Upper lobe of left lung (tissue), 6 donors: ENCODE results near the gene GALK1. TPM values are rescaled to one million over a fixed set of nuclear protein-coding genes. Genes with fewer than 3 reads are reported as not detected.
A peak's percentile ranks its signal among the peaks of the same experiment; 100 is the strongest.

Source experiments
- ATAC-seq, 2 donors: fragments of 200-7000 bp; cut with Tn5 transposase; one replicate each; pipeline ENCODE4 v1.9.1; 2022; ENCODE audit warnings: mild to moderate bottlenecking in 2 of 2, moderate library complexity in 2 of 2; ENCODE audit not compliant: low FRiP score in 2 of 2
- DNase-seq, 2 donors: peaks; one replicate each; pipeline ENCODE4 v3.0.0-alpha.2; 2019 to 2020
- H3K27ac ChIP-seq, 4 donors: fragments of 200-600 bp; sonication (generic); one replicate each; pipeline ENCODE4 v1.5.1; 2016 to 2019
- H3K27me3 ChIP-seq, 4 donors: fragments of 200-600 bp; sonication (generic); one replicate each; pipeline ENCODE4 v1.5.1; 2017 to 2019
- H3K36me3 ChIP-seq, 4 donors: fragments of 200-600 bp; sonication (generic); one replicate each; pipeline ENCODE4 v1.5.1; 2016 to 2019
- H3K4me1 ChIP-seq, 4 donors: fragments of 200-600 bp; sonication (generic); one replicate each; pipeline ENCODE4 v1.5.1; 2018 to 2019
- H3K4me3 ChIP-seq, 4 donors: fragments of 200-600 bp; sonication (generic); one replicate each; pipeline ENCODE4 v1.5.1; 2017 to 2019; ENCODE audit warnings: mild to moderate bottlenecking in 2 of 4, moderate library complexity in 1 of 4
- H3K9me3 ChIP-seq, 4 donors: fragments of 200-600 bp; sonication (generic); one replicate each; pipeline ENCODE4 v1.5.1; 2018 to 2019
- EP300 ChIP-seq, 4 donors: sonication (generic); formaldehyde crosslinking; IDR thresholded peaks; one replicate each; pipeline ENCODE4 v1.5.1; 2017; ENCODE audit warnings: antibody characterized with exemption in 4 of 4, control low read depth in 2 of 4
- POLR2A ChIP-seq, 4 donors: fragments of 450-650 bp; IDR thresholded peaks; one replicate each; pipeline ENCODE4 v1.5.1; 2016 to 2017; ENCODE audit warnings: antibody characterized with exemption in 4 of 4, mild to moderate bottlenecking in 2 of 4
- POLR2AphosphoS5 ChIP-seq, 2 donors: sonication (generic); formaldehyde crosslinking; IDR thresholded peaks; one replicate each; pipeline ENCODE4 v1.5.1; 2017; ENCODE audit warnings: antibody characterized with exemption in 2 of 2
- WGBS, 2 donors: methylation state at CpG; one replicate each; pipeline ENCODE4 v1.1.5; 2017 to 2018; 5-methylcytosine and 5-hydroxymethylcytosine counted together
- total RNA-seq, 6 donors: library from RNA; depleted of rRNA in 4 of 6; stranded (reverse); fragments of >200 nt in 4 of 6; gene quantifications; one replicate each; pipeline versions ENCODE4 v1.1.0 to v1.2.1, GENCODE V29; 2016 to 2021
- TF ChIP-seq, protein P1 (sequence below), 6 experiments: fragments of 450-650 bp in 4 of 6; fragments of 200-600 bp in 2 of 6; sonication (generic) in 2 of 6; IDR thresholded peaks; one replicate each; pipeline ENCODE4 v1.5.1; 2016 to 2019; ENCODE audit warnings: antibody characterized with exemption in 6 of 6
- donor health status: DM: no; HTN: no; CAD: no; lungs with moderate emphysema.
- donor health status: DM: no; HTN: yes; CAD: no; lungs with severe emphysema.

The GALK1 gene
- total RNA-seq, 6 donors from 2014 or later: 18.9 to 65.7 (median 40.6) TPM

DNA sequence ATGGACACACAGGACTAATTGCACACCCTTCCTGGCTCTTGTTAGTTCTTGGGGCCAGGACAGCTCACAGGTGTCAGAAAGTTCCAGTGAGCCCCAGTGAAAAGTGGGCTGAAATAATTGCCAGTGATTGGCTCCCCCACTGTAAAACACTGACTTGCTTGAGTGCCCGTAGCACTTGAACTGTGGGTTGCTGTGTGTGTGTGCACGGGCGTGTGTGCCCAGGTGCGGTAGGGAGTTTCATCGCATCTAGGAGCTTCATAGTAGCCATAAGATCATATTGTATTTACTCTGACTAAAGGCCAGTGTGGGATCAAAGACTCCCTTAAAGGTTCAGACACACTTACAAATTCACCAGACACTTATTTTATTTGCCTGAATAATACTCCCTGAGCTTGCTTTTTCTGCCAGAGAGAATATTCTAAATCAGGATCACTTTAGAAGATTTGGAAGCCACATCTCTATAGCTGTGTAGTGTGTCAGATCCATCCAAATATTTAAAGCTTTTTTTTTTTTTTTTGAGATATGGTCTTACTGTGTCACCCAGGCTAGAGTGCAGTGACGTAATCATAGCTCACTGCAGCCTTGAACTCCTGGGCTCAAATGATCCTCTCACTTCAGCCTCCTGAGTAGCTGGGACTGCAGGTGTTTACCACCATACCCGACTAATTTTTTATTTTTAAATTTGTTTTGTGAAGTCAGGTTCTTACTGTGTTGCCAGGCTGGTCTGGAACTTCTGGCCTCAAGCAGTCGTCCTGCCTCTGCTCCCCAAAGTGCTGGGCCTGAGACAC is 31.0 kb upstream of the GALK1 start:
- H3K4me1 ChIP-seq: no peaks in the 10 kb centered on the region
- 80 to 94% methylated on average over 5 to 8 of the region's 8 CpGs for WGBS, 2 donors
- H3K4me3 ChIP-seq: no peak overlapping the region
- ATAC-seq (no peak), DNase-seq (no peak)
- no peaks in the 10 kb centered on the region for H3K9me3 ChIP-seq
- no peak overlapping the region for H3K27ac ChIP-seq
- TF ChIP-seq POLR2A (IDR thresholded peaks at IDR 0.05) (no peak), EP300 (IDR thresholded peaks at IDR 0.05) (no peak), POLR2AphosphoS5 (IDR thresholded peaks at IDR 0.05) (no peak)
- TF ChIP-seq, protein P1, sequence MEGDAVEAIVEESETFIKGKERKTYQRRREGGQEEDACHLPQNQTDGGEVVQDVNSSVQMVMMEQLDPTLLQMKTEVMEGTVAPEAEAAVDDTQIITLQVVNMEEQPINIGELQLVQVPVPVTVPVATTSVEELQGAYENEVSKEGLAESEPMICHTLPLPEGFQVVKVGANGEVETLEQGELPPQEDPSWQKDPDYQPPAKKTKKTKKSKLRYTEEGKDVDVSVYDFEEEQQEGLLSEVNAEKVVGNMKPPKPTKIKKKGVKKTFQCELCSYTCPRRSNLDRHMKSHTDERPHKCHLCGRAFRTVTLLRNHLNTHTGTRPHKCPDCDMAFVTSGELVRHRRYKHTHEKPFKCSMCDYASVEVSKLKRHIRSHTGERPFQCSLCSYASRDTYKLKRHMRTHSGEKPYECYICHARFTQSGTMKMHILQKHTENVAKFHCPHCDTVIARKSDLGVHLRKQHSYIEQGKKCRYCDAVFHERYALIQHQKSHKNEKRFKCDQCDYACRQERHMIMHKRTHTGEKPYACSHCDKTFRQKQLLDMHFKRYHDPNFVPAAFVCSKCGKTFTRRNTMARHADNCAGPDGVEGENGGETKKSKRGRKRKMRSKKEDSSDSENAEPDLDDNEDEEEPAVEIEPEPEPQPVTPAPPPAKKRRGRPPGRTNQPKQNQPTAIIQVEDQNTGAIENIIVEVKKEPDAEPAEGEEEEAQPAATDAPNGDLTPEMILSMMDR (IDR thresholded peaks at IDR 0.05): no peak
- no peaks in the 10 kb centered on the region for H3K27me3 ChIP-seq
- H3K36me3 ChIP-seq: peaks cover 7 to 40% (median 21%) of the 10 kb centered on the region in 4 donors

DNA sequence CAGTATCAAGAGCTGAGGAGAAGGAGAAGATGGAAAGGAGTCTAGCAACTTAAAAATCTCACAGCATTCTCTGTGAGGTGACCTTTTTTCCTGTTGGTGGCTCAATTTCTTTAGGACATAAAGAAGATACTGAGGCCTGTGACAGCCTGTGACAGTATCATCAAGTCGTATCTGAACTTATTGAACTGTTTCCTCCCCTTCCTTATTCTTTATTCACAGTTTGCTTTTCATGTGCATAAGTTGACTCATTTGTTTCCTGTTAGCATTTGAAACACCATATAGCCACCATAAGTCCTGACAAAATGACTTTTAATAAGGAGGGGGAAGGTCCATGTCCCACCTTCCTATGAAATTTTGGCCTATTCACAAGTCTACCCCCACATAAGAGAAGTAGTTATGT is 28.5 kb upstream of the GALK1 start:
- Histone ChIP-seq H3K36me3 (peaks cover 7 to 26% (median 9%) of the 10 kb centered on the region in 4 donors), H3K9me3 (no peaks in the 10 kb centered on the region), H3K27ac (no peak overlapping the region), H3K4me3 (no peak overlapping the region), H3K4me1 (peaks cover 0 to 6% (median 2%) of the 10 kb centered on the region in 4 donors), H3K27me3 (no peaks in the 10 kb centered on the region)
- 67 to 71% methylated on average over 1 of the region's 1 CpG for WGBS, 2 donors
- DNase-seq: no peak
- ATAC-seq: no peak
- TF ChIP-seq POLR2A (IDR thresholded peaks at IDR 0.05) (no peak), POLR2AphosphoS5 (IDR thresholded peaks at IDR 0.05) (no peak), EP300 (IDR thresholded peaks at IDR 0.05) (no peak)
- TF ChIP-seq, protein P1 (IDR thresholded peaks at IDR 0.05): no peak

DNA sequence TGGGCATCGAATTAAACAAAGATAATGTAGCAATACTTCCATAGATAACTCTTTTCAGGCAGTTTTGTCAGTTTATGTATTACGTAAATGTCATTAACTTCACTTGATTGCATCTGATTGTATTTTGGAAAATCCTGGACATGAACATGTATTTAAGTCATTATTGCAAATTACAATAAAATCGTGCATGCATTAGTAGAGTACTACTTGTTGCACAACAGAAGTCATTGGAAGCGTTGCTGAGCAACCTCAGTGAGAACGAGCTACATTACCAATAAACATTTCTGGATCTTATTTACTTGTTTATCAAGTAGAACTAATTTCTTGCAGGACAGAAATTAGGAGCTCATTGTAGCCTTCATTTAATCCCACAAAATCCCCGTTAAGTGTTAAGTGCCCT is 26.3 kb upstream of the GALK1 start:
- ATAC-seq (no peak), DNase-seq (no peak)
- 72 to 80% methylated on average over 6 of the region's 6 CpGs for WGBS, 2 donors
- TF ChIP-seq POLR2A (IDR thresholded peaks at IDR 0.05) (no peak), POLR2AphosphoS5 (IDR thresholded peaks at IDR 0.05) (no peak), EP300 (IDR thresholded peaks at IDR 0.05) (no peak)
- TF ChIP-seq, protein P1 (IDR thresholded peaks at IDR 0.05): no peak
- peaks cover 9 to 21% (median 13%) of the 10 kb centered on the region in 4 donors for H3K4me1 ChIP-seq
- H3K36me3 ChIP-seq: peaks cover 0 to 15% (median 0%) of the 10 kb centered on the region in 4 donors
- H3K27ac ChIP-seq: no peak overlapping the region
- no peak overlapping the region for H3K4me3 ChIP-seq
- no peaks in the 10 kb centered on the region for H3K27me3 ChIP-seq
- no peaks in the 10 kb centered on the region for H3K9me3 ChIP-seq

DNA sequence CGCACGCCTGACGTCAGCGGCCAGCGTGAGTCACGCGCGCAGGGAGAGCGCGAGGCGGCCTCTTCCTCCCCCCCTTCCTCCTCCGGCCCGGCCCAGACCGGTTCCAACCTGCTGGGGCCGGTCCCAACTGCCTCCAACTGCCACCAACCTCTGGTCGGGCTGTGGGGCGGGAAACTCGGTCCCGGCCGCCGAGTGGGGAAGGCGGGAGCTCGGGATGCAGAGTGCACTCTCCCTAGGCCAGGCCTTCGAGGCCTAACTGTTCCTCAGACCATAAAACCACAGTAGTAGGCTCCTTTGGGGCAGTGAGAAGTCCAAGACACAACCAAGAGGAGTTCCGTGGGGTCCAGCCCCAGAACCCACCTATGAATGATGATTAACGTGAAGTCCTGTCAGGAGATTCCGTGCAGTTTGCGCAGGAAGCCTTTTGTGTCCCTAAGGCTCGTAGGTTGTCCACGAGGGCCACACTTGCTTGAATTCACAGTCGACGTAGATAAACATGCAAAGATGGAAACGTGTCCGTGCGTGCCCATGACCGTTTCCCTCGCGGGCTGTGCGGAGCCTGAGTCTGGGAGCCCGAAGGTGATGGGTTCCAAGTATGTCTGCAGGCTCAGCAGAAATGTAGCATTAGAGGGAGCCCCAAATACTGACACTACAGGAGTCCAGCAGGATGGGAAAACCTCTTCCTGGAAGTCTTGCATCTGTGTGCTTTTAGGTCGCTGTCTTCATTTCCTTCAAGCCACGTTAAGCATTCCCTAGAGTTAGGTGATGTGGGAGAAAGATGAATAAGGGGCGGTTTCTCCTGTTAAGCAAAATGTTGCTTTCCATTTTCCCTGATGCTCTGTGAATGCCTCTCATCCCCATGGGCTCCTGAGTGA is 20.3 kb upstream of the GALK1 start:
- TF ChIP-seq EP300 (IDR thresholded peaks at IDR 0.05): peak; percentile 73 to 99 (median 94)
- TF ChIP-seq POLR2AphosphoS5 (IDR thresholded peaks at IDR 0.05): peak; percentile 91 to 96
- TF ChIP-seq, protein P1 (IDR thresholded peaks at IDR 0.05): peak in 1 of 6 experiments; percentile 3
- TF ChIP-seq POLR2A (IDR thresholded peaks at IDR 0.05): peak in 2 of 4 donors; percentile 1 to 80
- DNase-seq: peak; percentile 71 to 85
- H3K4me3 ChIP-seq: peak overlapping the region; percentile 53 to 74 (median 66)
- H3K9me3 ChIP-seq: no peaks in the 10 kb centered on the region
- no peaks in the 10 kb centered on the region for H3K36me3 ChIP-seq
- no peaks in the 10 kb centered on the region for H3K27me3 ChIP-seq
- peak overlapping the region; percentile 99 to 100 (median 99) for H3K27ac ChIP-seq
- H3K4me1 ChIP-seq: peaks cover 35 to 58% (median 37%) of the 10 kb centered on the region in 4 donors
- peak; percentile 94 for ATAC-seq
- 15 to 32% methylated on average over 17 to 32 of the region's 43 CpGs for WGBS, 2 donors
